GM18507 (cell line): ENCODE results near the gene IL6R.
A peak's percentile ranks its signal among the peaks of the same experiment; 100 is the strongest.

ENCODE experiments used
- DNase-seq: peaks from one replicate; pipeline ENCODE4 v3.0.0; 2011; ENCODE audit warnings: low read depth; ENCODE audit not compliant: insufficient read length; ENCODE audit errors: extremely low spot score
- FAIRE-seq: peaks from 2 replicates; lab custom pipeline; 2011; peaks lifted over from hg19 to GRCh38; lab: Jason Lieb, UNC

IL6R gene

DNA sequence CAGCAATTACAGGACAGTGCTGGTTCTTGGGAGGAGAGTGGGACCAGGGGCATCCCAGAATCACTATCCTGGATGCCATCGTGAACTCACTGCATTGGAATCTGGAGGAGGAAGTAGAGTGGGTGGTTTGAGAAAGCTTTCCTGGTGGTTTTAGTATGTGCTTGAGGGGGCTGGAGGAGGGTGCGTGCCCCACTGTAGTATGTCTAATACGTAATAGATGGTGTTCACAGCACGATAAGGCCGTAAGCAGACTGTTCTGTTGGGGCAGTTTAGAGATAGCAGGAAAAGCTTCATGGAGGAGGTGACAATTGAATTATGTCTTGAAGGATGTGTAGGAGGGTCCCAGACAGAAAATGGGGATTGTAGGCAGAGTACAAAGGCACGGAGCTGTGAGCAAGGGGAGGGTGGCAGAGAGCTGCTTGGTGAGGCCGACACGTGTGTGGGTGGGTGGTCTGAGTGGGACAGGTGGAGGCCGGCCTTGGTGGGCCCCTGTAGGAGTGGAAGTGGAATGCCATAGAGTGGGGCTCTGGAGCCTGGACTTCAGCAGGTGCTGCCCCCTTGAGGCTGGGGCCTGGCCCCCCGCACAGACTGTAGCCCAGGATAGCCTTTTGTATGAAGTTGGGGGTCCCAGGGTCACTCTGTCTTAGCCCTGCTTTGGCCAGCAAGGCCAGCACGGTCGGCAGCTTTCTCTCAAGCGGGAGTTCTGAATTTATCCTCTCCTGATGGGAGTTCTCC, 37.0 kb downstream of the IL6R start:
- no peak for DNase-seq
- FAIRE-seq = no peak

DNA sequence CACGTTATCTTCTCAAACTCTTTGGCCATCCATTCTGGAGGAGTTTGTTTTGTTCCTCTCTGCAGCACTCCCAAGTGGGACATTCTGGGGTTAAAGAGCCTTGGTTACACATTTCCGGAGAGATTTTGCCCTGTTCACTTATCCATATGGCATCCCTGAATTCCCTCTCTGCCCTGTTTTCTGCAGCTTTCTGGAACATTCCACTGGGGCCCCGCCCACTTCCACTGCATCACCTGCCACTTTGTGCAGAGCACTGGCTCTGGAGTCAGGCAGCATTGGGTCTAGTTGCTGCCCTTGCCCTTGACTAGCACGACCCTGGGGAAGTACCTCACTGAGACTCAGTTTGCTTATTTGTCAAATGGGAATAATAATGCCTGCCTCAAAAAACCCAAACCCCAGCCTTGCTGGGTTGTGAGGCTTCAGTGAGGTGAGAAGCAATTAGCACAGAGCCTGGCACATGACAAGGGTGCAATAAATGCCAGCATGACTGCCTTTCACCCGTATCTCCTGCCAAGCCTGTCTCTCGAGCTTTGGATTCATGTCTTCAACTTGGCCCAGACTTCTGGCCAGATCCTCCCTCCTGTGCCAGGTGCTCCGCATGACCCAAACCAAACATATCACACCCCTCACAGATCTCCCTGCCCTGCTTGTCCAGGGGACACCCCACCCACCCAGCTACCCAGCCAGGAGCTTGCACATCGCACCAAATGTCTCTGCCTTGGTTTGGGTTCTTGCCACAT, 38.3 kb downstream of the IL6R start:
- FAIRE-seq = no peak
- DNase-seq = no peak

DNA sequence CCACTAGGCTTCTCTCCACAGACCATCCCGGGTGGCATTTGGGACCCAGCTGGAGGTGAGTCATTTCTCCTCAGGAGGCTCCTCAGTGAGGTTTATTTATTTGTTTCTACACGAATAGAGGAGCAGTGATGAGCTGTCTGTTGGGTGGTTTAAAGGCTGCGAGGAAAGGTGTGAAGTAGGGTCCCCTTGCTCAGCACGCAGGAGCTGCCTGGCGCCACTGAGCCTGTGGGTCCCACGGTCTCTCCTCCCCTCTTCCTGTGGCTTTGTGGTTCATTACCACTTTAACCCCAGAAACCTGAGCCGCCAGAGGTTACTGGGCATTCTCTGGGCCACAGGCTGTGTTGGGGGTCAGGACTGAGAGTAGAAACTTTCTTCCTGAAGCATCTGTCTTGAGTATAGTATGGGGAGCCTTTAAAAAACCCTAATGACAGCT, 39.9 kb downstream of the IL6R start:
- DNase-seq (peak; percentile 60), FAIRE-seq (peak; percentile 81)

DNA sequence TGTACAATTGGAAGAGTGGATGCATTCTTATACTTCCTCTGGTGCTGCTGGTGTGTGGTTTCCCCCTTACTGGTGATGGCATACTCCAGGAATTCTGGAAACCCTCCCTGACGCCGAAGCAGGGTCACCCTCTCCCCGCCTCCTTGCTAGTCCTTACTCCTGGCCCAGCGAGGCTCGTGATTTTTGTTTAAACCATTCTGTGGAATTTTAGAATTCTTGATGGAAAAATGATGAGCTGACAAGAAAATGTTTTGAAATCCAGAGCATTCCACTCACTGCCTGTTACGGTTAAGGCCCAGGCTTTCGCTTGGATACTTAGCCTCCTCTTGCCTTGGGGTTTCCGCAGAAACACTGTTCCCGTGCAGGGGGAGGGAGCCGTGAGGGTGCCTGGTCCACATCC, 41.1 kb downstream of the IL6R start:
- DNase-seq (no peak), FAIRE-seq (no peak)

DNA sequence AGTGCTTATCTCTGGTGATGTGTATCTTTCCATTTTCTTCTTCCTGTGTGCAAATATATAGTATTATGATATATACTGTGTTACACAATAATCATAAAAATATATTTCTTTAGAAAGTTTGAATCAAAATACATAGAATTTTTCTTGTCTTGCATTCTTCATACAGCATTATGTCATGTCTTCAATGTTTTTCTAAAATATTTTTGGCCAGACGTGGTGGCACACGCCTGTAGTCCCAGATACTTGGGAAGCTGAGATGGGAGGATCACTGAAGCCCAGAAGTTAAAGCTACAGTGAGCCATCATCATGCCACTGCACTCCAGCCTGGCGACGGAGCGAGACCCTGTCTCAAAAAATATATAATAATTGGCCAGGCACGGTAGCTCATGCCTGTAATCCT, 41.6 kb downstream of the IL6R start:
- no peak for FAIRE-seq
- DNase-seq = no peak

DNA sequence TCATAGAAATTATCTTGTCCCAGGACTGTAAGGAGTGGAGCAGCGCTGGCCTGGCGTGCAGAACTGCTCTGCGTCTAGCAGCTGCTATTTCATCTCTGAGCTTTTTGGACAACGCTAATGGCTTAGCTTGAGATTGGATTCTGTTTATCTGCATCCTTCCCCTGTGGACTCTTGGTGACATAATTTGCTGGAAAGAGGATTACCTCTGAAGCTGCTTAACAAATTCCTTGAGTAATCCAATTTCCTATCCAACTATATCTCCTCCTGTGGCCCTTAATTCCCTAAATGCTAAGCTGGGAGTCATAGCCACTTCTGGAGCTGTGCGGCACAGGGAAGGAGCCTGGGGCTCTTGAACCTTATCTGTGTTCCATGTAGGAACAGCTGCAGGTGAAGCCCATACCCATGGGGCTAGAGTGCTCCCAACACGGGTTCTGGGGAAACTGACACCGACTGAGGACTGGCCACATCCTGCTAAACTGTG, 43.2 kb downstream of the IL6R start:
- FAIRE-seq = no peak
- DNase-seq = no peak

DNA sequence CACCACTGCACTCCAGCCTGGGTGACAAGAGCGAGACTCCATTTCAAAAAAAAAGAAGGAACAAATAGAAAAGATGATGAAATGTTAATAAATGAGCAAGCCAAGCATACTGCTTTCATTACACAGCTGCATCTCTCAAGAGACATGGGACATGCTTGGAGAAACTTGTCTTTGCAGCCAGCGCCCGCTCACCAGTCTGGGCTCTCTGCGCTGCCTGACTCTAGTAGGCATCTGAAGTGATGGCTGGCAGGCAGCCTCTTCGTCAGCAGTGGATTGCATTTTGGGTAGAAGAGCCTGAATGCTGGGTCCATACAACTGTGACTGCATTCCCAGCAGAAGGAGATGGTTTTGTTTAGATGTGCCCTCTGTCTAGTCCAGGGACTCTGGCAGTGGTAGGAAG, 48.0 kb downstream of the IL6R start:
- DNase-seq = no peak

DNA sequence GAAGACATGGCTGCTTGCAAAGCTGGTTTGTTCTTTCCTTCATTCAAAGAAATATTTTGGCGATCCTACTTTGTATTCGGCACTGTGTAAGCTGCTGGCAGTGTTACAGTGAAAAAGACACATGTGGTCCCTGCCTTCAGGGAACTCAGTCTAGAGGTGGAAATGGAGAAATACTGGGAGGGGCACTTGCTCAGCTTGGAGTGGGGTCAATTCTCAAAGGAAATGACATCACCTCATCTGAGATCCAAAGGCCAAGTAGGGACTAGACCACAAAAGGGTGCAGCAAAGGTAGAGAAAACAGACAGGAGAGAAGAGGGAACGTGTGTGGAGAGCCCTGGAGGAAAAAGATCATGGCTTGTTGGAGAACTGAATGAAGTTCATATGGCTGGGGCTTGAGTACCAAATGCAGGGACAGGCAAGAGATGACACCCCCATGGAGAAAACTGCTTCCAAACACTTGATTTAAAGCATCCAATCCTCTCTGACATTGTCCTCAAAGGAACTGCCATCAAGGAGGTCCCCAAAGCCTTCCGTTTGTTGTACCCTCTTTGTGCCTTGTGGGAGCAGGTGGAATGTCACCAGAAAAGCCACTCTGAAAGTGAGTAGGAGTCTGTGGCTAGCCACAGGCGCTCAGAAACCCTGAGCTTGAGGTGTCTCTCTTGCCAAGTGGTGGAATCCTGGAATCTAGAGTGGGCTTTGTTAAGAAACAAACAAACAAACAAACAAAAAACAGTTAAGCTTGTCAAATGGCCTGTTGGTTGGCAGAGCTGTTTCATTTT, 48.6 kb downstream of the IL6R start:
- FAIRE-seq = no peak
- no peak for DNase-seq

More for the DNA sequence above, 48.0 kb downstream of the IL6R start:
- FAIRE-seq = no peak

DNA sequence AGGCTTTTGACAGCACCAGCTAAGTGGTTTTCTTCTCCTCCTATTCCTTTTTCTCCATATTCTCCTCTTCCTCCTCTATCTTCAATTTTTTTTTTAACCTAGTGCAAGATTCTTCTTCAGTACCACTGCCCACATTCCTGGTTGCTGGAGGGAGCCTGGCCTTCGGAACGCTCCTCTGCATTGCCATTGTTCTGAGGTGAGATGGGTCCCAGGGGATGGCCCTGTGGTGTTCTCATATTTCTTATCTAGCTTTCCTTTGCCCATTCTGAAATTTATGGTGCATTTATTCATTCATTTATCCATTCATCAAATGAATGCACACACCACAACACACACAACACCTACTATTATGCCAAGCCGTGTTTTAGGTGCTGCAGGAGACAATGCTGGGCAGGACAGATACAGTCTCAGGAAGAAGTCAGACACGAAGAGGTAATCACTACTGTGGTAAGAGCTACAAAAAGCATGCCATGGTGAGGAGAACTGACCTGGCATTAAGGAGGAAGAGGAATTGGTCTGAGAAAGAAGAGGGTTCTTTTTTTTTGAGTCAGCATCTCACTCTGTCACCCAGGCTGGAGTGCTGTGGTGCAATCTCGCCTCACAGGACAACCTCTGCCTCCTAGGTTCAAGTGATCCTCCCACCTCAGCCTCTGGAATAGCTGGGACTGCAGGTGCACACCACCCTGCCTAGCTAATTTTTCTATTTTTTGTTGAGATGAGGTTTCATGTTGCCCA, 49.4 kb downstream of the IL6R start:
- DNase-seq = no peak
- no peak for FAIRE-seq

DNA sequence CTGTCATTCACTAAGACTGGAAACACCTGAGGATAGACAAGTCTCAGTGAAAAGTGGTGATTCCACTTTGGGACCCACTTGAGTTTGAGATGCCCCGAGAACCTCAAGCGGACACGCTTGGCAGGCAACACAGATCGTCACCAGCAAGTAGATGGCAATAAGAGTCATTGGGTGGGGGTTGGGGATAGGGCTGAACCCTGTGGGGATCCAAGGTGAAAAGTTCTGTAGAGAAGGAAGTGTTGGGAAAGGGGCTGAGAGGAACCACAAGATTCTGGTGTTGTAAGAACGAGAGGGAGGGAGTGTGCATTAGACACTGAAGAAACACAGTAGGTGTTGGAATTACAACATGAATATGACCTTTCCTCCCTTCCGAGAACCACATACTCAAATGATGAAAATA, 51.5 kb downstream of the IL6R start:
- FAIRE-seq (no peak), DNase-seq (no peak)

DNA sequence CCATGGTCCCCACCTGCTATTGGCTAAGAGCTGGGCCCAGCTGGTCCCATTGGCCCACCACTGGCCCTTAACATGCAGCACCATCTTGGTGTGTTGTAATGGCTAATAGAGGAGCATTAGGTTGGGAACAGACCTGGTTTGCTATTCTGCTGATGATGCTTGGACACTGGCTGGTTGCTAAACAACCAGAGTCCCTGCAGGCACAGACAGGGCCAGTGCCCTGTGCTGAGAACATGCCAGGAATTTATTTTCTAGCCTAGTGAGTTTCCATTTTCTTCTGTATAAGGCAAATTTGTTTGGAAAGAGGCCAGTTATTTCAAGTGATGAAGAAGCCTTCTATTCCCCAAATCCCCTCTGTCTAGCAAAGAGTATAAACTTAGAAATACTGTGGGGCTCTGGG, 53.9 kb downstream of the IL6R start:
- FAIRE-seq (no peak), DNase-seq (no peak)

DNA sequence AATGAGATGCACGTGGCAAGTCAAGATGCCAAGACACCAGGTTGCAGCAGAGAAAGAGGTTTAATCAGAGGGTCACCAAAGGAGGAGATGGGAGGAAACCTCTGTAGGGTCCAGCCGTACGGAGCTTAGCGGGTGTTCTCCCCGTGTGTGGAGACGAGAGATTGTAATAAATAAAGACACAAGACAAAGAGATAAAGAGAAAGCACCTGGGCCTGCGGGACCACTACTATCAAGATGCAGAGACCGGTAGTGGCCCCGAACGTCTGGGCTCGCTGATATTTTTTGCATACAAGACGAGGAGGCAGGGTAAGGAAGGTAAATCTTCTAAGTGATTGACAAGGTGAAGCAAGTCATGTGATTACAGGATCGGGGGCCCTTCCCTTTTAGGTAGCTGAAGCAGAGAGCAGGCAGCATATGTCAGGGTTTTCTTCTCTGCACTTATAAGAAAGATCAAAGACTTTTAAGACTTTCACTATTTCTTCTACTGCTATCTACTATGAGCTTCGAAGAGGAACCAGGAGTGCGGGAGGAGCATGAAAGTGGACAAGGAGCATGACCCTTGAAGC, 55.6 kb downstream of the IL6R start:
- DNase-seq (no peak), FAIRE-seq (no peak)

DNA sequence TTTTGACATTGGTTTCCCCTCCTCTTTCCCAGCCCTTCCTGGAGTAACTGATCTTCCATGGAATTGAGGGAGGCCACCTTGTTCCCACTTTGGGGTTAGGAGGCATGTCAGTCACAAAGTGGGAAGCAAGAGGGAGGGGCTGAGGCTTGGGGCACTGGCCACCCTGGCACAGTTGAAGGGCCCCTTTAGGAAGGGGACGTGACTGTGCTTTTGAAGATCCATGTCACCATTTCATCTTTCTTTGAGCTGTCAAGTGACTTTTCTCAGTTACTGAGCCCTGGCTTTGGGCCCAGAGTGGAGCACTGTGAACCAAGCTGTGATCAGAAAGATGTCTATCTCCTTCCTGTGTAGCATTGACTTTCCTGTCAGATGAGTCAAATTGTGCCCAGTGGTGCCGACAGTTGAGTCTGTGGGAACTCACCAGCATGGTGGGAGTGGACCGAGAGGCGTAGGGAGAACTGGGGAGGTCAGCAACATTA, 58.4 kb downstream of the IL6R start:
- FAIRE-seq = peak; percentile 29
- DNase-seq = no peak

DNA sequence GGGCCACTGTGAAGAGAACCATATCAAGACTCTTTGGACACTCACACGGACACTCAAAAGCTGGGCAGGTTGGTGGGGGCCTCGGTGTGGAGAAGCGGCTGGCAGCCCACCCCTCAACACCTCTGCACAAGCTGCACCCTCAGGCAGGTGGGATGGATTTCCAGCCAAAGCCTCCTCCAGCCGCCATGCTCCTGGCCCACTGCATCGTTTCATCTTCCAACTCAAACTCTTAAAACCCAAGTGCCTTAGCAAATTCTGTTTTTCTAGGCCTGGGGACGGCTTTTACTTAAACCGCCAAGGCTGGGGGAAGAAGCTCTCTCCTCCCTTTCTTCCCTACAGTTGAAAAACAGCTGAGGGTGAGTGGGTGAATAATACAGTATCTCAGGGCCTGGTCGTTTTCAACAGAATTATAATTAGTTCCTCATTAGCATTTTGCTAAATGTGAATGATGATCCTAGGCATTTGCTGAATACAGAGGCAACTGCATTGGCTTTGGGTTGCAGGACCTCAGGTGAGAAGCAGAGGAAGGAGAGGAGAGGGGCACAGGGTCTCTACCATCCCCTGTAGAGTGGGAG, 60.6 kb downstream of the IL6R start:
- DNase-seq (no peak), FAIRE-seq (no peak)

DNA sequence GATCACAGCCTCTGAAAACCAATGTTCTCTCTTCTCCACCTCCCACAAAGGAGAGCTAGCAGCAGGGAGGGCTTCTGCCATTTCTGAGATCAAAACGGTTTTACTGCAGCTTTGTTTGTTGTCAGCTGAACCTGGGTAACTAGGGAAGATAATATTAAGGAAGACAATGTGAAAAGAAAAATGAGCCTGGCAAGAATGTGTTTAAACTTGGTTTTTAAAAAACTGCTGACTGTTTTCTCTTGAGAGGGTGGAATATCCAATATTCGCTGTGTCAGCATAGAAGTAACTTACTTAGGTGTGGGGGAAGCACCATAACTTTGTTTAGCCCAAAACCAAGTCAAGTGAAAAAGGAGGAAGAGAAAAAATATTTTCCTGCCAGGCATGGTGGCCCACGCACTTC, 61.1 kb downstream of the IL6R start:
- FAIRE-seq (no peak), DNase-seq (no peak)

DNA sequence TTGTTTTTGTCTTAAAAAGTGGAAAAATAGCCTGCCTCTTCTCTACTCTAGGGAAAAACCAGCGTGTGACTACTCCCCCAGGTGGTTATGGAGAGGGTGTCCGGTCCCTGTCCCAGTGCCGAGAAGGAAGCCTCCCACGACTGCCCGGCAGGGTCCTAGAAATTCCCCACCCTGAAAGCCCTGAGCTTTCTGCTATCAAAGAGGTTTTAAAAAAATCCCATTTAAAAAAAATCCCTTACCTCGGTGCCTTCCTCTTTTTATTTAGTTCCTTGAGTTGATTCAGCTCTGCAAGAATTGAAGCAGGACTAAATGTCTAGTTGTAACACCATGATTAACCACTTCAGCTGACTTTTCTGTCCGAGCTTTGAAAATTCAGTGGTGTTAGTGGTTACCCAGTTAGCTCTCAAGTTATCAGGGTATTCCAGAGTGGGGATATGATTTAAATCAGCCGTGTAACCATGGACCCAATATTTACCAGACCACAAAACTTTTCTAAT, 61.8 kb downstream of the IL6R start:
- FAIRE-seq (peak; percentile 38), DNase-seq (no peak)

DNA sequence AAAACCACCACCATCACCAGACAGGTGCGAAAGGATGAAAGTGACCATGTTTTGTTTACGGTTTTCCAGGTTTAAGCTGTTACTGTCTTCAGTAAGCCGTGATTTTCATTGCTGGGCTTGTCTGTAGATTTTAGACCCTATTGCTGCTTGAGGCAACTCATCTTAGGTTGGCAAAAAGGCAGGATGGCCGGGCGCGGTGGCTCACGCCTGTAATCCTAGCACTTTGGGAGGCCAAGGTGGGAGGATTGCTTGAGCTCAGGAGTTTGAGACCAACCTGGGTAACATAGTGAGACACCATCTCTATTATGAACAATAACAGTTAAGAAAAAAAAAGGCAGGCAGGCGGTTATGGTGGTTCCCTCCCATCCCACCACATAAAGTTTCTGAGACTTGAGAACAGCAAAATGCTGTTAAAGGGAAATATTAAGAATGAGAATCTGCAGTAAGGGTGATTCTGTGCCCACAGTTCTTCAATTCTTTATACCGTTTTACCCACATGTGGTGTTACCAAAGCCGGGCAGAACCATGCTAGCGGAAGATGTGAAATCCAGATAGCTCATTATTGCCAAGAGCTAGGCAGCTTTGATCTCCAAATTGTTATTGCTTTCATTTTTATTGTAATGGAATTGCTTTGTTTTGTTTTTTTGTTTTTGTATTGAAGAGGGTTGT, 62.4 kb downstream of the IL6R start:
- DNase-seq (no peak), FAIRE-seq (no peak)

DNA sequence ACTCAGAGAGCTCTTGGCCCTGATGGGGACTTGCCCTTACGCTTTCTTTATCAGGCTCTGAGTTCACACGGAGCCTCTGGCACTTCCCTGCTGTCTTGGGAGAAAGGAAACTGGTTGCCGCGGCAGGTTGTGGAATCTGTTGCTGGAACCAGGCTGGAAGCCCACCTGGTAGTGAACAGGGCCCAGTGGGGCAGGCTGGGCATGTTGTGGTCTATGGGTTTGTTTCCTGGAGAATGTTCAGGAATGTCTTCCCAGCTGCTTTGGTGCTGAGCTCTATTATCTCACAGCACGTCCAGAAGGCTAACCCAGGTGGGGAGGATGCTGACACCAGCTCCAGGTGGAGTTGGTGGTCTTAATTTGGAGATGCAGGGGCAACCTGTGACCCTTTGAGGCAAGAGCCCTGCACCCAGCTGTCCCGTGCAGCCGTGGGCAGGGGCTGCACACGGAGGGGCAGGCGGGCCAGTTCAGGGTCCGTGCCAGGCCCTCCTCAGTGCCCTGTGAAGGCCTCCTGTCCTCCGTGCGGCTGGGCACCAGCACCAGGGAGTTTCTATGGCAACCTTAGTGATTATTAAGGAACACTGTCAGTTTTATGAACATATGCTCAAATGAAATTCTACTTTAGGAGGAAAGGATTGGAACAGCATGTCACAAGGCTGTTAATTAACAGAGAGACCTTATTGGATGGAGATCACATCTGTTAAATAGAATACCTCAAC, 63.5 kb downstream of the IL6R start:
- no peak for FAIRE-seq
- no peak for DNase-seq
